ENCODE measurements around the gene VWC2. TPM values are rescaled to one million over a fixed set of nuclear protein-coding genes. Genes with fewer than 3 reads are reported as not detected.

VWC2 gene
- total RNA-seq, 4 donors from 2014 or later, result 0.04 to 0.18 (median 0.13) TPM

GRCh38 chr7:49775065-49775948 is 1.9 kb downstream of the VWC2 start:
- peaks cover 30% of the 10 kb centered on the region for H3K4me1 ChIP-seq
- peak overlapping the region; percentile 64 for H3K4me3 ChIP-seq
- no peak for TF ChIP-seq EP300 (IDR thresholded peaks at IDR 0.05)
- no peak for TF ChIP-seq POLR2AphosphoS5 (IDR thresholded peaks at IDR 0.05)
- TF ChIP-seq POLR2A (IDR thresholded peaks at IDR 0.05), result no peak
- TF ChIP-seq CTCF (IDR thresholded peaks at IDR 0.05), result no peak
- peaks cover 45% of the 10 kb centered on the region for H3K27me3 ChIP-seq
- no peaks in the 10 kb centered on the region for H3K36me3 ChIP-seq
- no peak for DNase-seq (ENCODE audit: low spot score in 2 of 2)
- no peaks in the 10 kb centered on the region for H3K9me3 ChIP-seq
- H3K27ac ChIP-seq, result peak overlapping the region; percentile 10
- 0% methylated on average over 26 of the region's 106 CpGs for WGBS

- H3K4me3 ChIP-seq, result peak overlapping the region; percentile 64
- H3K9me3 ChIP-seq, result no peaks in the 10 kb centered on the region
- H3K36me3 ChIP-seq, result no peaks in the 10 kb centered on the region
- peak overlapping the region; percentile 10 for H3K27ac ChIP-seq
- WGBS, result 83% methylated on average over 3 of the region's 25 CpGs
- no peak for DNase-seq (ENCODE audit: low spot score in 2 of 2)
- no peak for TF ChIP-seq EP300 (IDR thresholded peaks at IDR 0.05)
- no peak for TF ChIP-seq POLR2A (IDR thresholded peaks at IDR 0.05)
- TF ChIP-seq POLR2AphosphoS5 (IDR thresholded peaks at IDR 0.05), result no peak
- TF ChIP-seq CTCF (IDR thresholded peaks at IDR 0.05), result no peak
- H3K4me1 ChIP-seq, result peaks cover 30% of the 10 kb centered on the region
- peaks cover 45% of the 10 kb centered on the region for H3K27me3 ChIP-seq
Observed at GRCh38 chr7:49775949-49776443, 2.6 kb downstream of the VWC2 start.

- H3K27me3 ChIP-seq, result peaks cover 43% of the 10 kb centered on the region
- 76% methylated on average over 2 of the region's 2 CpGs for WGBS
Observed at GRCh38 chr7:49776994-49777393, 3.6 kb downstream of the VWC2 start.

GRCh38 chr7:49778731-49779270 is 5.4 kb downstream of the VWC2 start:
- WGBS, result 67% methylated on average over 3 of the region's 3 CpGs
- H3K9me3 ChIP-seq, result no peaks in the 10 kb centered on the region
- H3K4me1 ChIP-seq, result peaks cover 23% of the 10 kb centered on the region
- TF ChIP-seq EP300 (IDR thresholded peaks at IDR 0.05) (no peak), CTCF (IDR thresholded peaks at IDR 0.05) (no peak), POLR2AphosphoS5 (IDR thresholded peaks at IDR 0.05) (no peak), POLR2A (IDR thresholded peaks at IDR 0.05) (no peak)
- peaks cover 31% of the 10 kb centered on the region for H3K27me3 ChIP-seq
- no peak overlapping the region for H3K27ac ChIP-seq
- H3K36me3 ChIP-seq, result no peaks in the 10 kb centered on the region
- DNase-seq (ENCODE audit: low spot score in 2 of 2), result no peak
- H3K4me3 ChIP-seq, result no peak overlapping the region

More at GRCh38 chr7:49776994-49777393, 3.6 kb downstream of the VWC2 start:
- H3K4me1 ChIP-seq, result peaks cover 30% of the 10 kb centered on the region
- TF ChIP-seq EP300 (IDR thresholded peaks at IDR 0.05), result no peak
- no peak for TF ChIP-seq POLR2AphosphoS5 (IDR thresholded peaks at IDR 0.05)
- no peaks in the 10 kb centered on the region for H3K36me3 ChIP-seq
- H3K27ac ChIP-seq, result no peak overlapping the region
- H3K4me3 ChIP-seq, result no peak overlapping the region
- H3K9me3 ChIP-seq, result no peaks in the 10 kb centered on the region
- no peak for DNase-seq (ENCODE audit: low spot score in 2 of 2)

GRCh38 chr7:49780953-49781352 is 7.5 kb downstream of the VWC2 start:
- peaks cover 1% of the 10 kb centered on the region for H3K4me1 ChIP-seq
- no peak overlapping the region for H3K27ac ChIP-seq
- no peaks in the 10 kb centered on the region for H3K36me3 ChIP-seq
- H3K9me3 ChIP-seq, result no peaks in the 10 kb centered on the region
- 78% methylated on average over 1 of the region's 1 CpG for WGBS
- no peak overlapping the region for H3K4me3 ChIP-seq
- TF ChIP-seq EP300 (IDR thresholded peaks at IDR 0.05) (no peak), CTCF (IDR thresholded peaks at IDR 0.05) (no peak)
- DNase-seq (ENCODE audit: low spot score in 2 of 2), result no peak
- H3K27me3 ChIP-seq, result peaks cover 9% of the 10 kb centered on the region
